ENCODE measurements around the gene HSBP1. TPM values are rescaled to one million over a fixed set of nuclear protein-coding genes. Genes with fewer than 3 reads are reported as not detected.

HSBP1 gene
- total RNA-seq, 1 experiment from 2014 or later = 230 TPM

DNA sequence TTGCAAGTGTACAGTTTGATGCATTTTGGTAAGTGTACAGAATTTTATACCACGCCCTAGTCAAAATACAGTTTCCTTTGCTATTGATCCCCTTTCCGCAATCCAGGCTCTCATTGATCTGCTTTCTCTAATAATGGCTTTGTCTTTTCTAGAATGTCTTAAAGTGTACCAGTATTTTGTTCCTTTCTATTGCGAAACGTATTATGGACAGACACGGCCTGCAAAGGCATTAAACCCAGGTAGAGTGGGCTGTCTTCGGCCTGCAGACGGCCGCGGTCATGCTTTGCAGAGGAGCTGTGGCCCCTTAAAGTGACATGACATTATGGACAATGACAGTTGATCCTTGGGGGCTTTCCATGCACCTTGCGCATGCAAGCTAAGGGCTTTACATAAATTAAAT is 15.9 kb upstream of the HSBP1 start:
- no peaks in the 10 kb centered on the region for H3K9me3 ChIP-seq (ENCODE audit: control insufficient read depth, low read depth, low read length)
- H3K4ac ChIP-seq (ENCODE audit: low read depth, low read length) = no peak overlapping the region
- H3K27ac ChIP-seq (ENCODE audit: insufficient read length, low read depth, low read length) = no peak overlapping the region
- H3T11ph ChIP-seq (ENCODE audit: low read length) = no peak overlapping the region
- TF ChIP-seq, protein P1, sequence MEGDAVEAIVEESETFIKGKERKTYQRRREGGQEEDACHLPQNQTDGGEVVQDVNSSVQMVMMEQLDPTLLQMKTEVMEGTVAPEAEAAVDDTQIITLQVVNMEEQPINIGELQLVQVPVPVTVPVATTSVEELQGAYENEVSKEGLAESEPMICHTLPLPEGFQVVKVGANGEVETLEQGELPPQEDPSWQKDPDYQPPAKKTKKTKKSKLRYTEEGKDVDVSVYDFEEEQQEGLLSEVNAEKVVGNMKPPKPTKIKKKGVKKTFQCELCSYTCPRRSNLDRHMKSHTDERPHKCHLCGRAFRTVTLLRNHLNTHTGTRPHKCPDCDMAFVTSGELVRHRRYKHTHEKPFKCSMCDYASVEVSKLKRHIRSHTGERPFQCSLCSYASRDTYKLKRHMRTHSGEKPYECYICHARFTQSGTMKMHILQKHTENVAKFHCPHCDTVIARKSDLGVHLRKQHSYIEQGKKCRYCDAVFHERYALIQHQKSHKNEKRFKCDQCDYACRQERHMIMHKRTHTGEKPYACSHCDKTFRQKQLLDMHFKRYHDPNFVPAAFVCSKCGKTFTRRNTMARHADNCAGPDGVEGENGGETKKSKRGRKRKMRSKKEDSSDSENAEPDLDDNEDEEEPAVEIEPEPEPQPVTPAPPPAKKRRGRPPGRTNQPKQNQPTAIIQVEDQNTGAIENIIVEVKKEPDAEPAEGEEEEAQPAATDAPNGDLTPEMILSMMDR (conservative IDR thresholded peaks at IDR 0.05) = no peak
- H2BK12ac ChIP-seq (ENCODE audit: insufficient read length, low read depth, low read length) = no peak overlapping the region
- no peak overlapping the region for H3K18ac ChIP-seq (ENCODE audit: insufficient read length, low read depth, low read length)
- no CpG with 5 or more reads among the region's 10 CpGs for WGBS (ENCODE audit: extremely low coverage, insufficient read length, low lambda C conversion rate)
- peaks cover 3% of the 10 kb centered on the region for H3K27me3 Mint-ChIP-seq (ENCODE audit: low read depth)
- no peak overlapping the region for H3K27ac Mint-ChIP-seq
- H4K91ac ChIP-seq (ENCODE audit: insufficient read length, low read depth, low read length) = no peak overlapping the region
- no peaks in the 10 kb centered on the region for H3K23me2 ChIP-seq (ENCODE audit: insufficient read length, low read depth, low read length, poor library complexity, severe bottlenecking)
- H2BK5ac ChIP-seq (ENCODE audit: insufficient read length, low read length) = no peak overlapping the region
- no peak overlapping the region for H2BK15ac ChIP-seq (ENCODE audit: low read depth, low read length)
- H4K20me1 ChIP-seq (ENCODE audit: control insufficient read depth, insufficient read depth, insufficient read length) = no peaks in the 10 kb centered on the region
- H3K9ac ChIP-seq (ENCODE audit: extremely low read depth, insufficient read length, low read length) = no peak overlapping the region
- H3K4me2 ChIP-seq (ENCODE audit: insufficient read depth, insufficient read length, low read length) = no peak overlapping the region
- no peak for DNase-seq
- peaks cover 0 to 6% (median 0%) of the 10 kb centered on the region in 3 experiments; a peak in 2 of 7 replicates for H3K36me3 Mint-ChIP-seq (ENCODE audit: insufficient read depth in 1 of 3, low read depth in 3 of 3)
- no peak overlapping the region for H2AK5ac ChIP-seq (ENCODE audit: insufficient read length, low read length)
- no peak overlapping the region for H3K23ac ChIP-seq (ENCODE audit: insufficient read length, low read depth, low read length)
- H3K4me3 Mint-ChIP-seq = no peak overlapping the region
- H2AFZ ChIP-seq (ENCODE audit: low read length) = no peak overlapping the region
- H3K4me1 ChIP-seq (ENCODE audit: insufficient read depth, low read length) = no peaks in the 10 kb centered on the region; the same call in 1 of the 2 replicates
- H4K8ac ChIP-seq (replicated peaks; ENCODE audit: insufficient read length, low read depth, low read length) = no peak overlapping the region
- peaks cover under 1 to 11% of the 10 kb centered on the region in 2 experiments for H3K4me1 Mint-ChIP-seq
- H3K79me2 ChIP-seq (ENCODE audit: insufficient read depth, low read length) = no peaks in the 10 kb centered on the region
- no peak overlapping the region for H3K14ac ChIP-seq (ENCODE audit: insufficient read depth, low read length)
- no peaks in the 10 kb centered on the region for H3K79me1 ChIP-seq (ENCODE audit: insufficient read depth, low read depth, low read length, poor library complexity, severe bottlenecking)
- no peak overlapping the region for H4K5ac ChIP-seq (ENCODE audit: insufficient read length, low read depth, low read length)
- H2BK20ac ChIP-seq (ENCODE audit: low read depth, low read length, poor library complexity, severe bottlenecking) = no peak overlapping the region
- no peaks in the 10 kb centered on the region for H3K27me3 ChIP-seq (ENCODE audit: insufficient read depth, low read length)
- no peak overlapping the region for H3K56ac ChIP-seq (ENCODE audit: insufficient read length, low read depth, low read length)
- H2BK120ac ChIP-seq (ENCODE audit: low read depth, low read length, poor library complexity, severe bottlenecking) = no peak overlapping the region
- peaks cover 3 to 7% of the 10 kb centered on the region in 2 experiments for H3K9me3 Mint-ChIP-seq
